SK-N-MC (cell line): ENCODE results near the gene KIFBP.
"Not testable (repeated sequence)": the region's sequence is repeated elsewhere in the genome, so short reads cannot be mapped to it uniquely, and the experiment has no call there.

Experiments
- DNase-seq: peaks from one replicate; pipeline ENCODE4 v3.0.0-alpha.2; 2011; ENCODE audit warnings: low read depth, low spot score
- H3K27ac ChIP-seq: fragments of 200-600 bp; sonication (generic); 2 replicates; pipeline ENCODE4 v1.5.1; 2016; ENCODE audit warnings: mixed run types
- H3K36me3 ChIP-seq: fragments of 200-600 bp; sonication (generic); 2 replicates; pipeline ENCODE4 v1.6.1; 2017; ENCODE audit warnings: antibody characterized with exemption, low read length, mixed read lengths; ENCODE audit not compliant: insufficient read depth
- H3K4me3 ChIP-seq: fragments of 200-600 bp; sonication (generic); 2 replicates; pipeline ENCODE4 v1.5.1; 2016
- H3K9ac ChIP-seq: fragments of 200-600 bp; sonication (generic); 2 replicates; pipeline ENCODE4 v1.8.0; 2017; ENCODE audit warnings: mixed run types, mixed read lengths; ENCODE audit not compliant: insufficient read length
- H3K9me3 ChIP-seq: fragments of 200-600 bp; sonication (generic); 2 replicates; pipeline ENCODE4 v1.6.1; 2017; ENCODE audit warnings: low read depth, mild to moderate bottlenecking, antibody characterized with exemption, low read length, moderate library complexity, mixed read lengths
- EZH2 ChIP-seq: fragments of 200-600 bp; sonication (generic); IDR thresholded peaks from one replicate; pipeline ENCODE4 v1.6.1; 2017; ENCODE audit warnings: antibody characterized with exemption
- FOXP2 ChIP-seq: optimal IDR thresholded peaks from 2 replicates; pipeline ENCODE3; 2011; ENCODE audit warnings: mild to moderate bottlenecking, moderate library complexity; ENCODE audit not compliant: insufficient read depth; ENCODE audit errors: extremely low read length, control extremely low read depth
- POLR2AphosphoS5 ChIP-seq: IDR thresholded peaks from 2 replicates; pipeline ENCODE4 v1.6.1; 2012; ENCODE audit warnings: mild to moderate bottlenecking, low read depth, low read length, borderline replicate concordance

The KIFBP gene, protein sequence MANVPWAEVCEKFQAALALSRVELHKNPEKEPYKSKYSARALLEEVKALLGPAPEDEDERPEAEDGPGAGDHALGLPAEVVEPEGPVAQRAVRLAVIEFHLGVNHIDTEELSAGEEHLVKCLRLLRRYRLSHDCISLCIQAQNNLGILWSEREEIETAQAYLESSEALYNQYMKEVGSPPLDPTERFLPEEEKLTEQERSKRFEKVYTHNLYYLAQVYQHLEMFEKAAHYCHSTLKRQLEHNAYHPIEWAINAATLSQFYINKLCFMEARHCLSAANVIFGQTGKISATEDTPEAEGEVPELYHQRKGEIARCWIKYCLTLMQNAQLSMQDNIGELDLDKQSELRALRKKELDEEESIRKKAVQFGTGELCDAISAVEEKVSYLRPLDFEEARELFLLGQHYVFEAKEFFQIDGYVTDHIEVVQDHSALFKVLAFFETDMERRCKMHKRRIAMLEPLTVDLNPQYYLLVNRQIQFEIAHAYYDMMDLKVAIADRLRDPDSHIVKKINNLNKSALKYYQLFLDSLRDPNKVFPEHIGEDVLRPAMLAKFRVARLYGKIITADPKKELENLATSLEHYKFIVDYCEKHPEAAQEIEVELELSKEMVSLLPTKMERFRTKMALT

DNA sequence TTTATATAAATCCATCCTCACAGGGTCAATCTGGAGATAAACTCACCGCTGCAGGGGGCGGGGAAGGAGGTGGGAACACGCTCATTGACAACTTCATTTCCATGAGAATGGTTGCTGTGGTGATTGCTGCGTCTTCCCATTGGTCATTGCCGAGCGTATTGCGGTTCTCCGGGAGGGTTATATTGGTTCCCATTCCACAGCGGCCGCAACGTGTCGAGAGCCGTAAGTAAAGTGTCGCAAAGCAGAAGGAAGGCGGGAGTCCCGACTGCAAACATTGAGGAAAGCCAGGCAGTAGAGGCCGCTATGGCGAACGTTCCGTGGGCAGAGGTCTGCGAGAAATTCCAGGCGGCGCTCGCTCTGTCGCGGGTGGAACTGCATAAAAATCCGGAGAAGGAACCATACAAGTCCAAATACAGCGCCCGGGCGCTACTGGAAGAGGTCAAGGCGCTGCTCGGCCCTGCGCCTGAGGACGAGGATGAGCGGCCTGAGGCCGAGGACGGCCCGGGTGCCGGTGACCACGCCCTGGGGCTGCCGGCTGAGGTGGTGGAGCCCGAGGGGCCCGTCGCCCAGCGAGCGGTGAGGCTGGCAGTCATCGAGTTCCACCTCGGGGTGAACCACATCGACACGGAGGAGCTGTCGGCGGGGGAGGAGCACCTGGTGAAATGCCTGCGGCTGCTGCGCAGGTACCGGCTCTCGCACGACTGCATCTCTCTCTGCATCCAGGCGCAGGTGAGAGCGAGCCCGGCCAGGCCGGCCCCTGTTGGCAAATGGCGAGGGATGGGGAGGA, at the start of gene KIFBP:
KIFBP (plus strand) TSS at position 274 of the 787 bp plus-strand sequence; CDS start at position 304, 30 bp downstream.
- Histone ChIP-seq H3K27ac (no peak within 1 kb of the TSS), H3K4me3 (peak within 1 kb of the TSS; percentile 84), H3K9ac (peak within 1 kb of the TSS; percentile 82), H3K36me3 (peaks cover 13% of the 10 kb centered on the region), H3K9me3 (no peaks in the 10 kb centered on the region)
- DNase-seq, result peak; percentile 77
- TF ChIP-seq FOXP2 (no peak), POLR2AphosphoS5 (peak; percentile 80)

DNA sequence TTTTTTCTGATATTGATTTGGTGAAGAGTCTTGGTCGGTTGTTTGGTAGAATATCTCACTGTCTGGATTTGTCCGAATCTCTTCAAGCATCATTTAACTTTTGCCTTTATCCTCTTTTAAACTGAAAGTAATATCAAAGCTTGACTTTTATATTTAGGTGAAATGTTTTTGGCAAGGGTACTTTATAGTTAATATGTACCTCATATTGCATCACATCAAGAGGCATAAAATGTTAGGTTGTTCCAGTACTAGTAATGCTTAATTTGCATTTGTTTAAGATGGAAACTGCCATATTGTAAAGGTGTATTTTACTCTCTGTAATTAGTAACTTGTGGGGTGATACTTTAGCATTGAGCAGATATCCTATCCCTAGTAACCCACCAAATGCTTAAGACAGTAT, 49.7 kb upstream of the KIFBP start:
- H3K9me3 ChIP-seq, result no peaks in the 10 kb centered on the region
- TF ChIP-seq POLR2AphosphoS5 (no peak), EZH2 (no peak)
- DNase-seq, result no peak
- H3K27ac ChIP-seq, result no peak overlapping the region
- H3K36me3 ChIP-seq, result peaks cover 5% of the 10 kb centered on the region; the same call in 1 of the 2 replicates
- no peak overlapping the region for H3K4me3 ChIP-seq
- no peak overlapping the region for H3K9ac ChIP-seq

DNA sequence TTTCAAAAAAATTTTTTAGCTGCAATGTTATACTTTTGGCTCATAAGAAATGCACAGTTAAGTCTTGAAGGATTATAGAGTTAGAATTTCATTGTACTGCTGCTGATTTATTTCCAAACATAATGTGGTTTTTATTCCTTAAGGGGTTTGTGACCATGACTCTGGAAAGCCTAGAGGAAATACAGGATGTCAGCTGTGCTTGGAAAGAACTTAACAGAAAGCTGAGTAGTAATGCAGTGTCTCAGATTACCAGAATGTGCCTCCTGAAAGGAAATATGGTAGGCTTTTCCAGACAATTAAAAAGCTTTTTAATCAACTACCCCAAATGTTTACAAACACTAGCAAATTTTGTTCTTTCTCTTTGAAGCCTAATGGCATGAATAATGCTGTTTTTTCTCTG, 47.7 kb upstream of the KIFBP start:
- H3K4me3 ChIP-seq, H3K27ac ChIP-seq, DNase-seq, H3K9ac ChIP-seq, H3K9me3 ChIP-seq, H3K36me3 ChIP-seq: not testable (repeated sequence)

DNA sequence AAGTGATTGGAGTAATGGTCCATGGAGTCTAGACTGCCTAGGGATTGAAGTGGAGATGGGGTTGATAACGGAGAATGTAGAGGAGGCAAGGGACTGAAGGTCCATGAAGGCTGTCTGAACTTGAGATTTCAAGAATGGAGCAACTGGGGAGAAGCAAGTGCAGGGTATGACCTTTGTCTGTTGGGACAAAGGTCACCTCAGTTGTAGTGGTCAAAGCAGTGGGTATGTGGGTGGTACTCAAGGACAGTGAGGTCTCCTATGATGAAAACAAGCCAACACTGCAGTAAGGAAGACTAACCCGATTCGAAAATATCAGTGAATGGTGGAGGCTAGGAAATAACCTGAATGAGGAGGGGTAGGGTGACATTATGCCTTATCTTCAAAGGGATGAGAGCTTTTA, 38.0 kb upstream of the KIFBP start:
- H3K36me3 ChIP-seq, result peaks cover 17% of the 10 kb centered on the region

DNA sequence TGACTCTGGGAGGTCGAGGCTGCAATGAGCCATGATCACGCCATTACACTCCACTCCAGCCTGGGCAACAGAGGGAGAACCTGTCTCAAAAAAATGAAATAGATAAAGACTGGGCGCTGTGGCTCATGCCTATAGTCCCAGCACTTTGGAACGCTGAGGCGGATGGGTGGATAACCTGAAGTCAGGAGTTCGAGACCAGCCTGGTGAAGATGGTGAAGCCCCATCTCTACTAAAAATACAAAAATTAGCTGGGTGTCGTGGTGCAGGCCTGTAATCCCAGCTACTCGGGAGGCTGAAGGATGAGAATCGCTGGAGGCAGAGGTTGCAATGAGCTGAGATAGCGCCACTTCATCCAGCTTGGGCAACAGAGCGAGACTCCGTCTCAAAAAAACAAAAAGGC, 33.7 kb upstream of the KIFBP start:
- TF ChIP-seq POLR2AphosphoS5 (no peak), EZH2 (no peak), FOXP2 (no peak)
- Histone ChIP-seq H3K9ac (no peak overlapping the region), H3K36me3 (peaks cover 5% of the 10 kb centered on the region), H3K9me3 (no peaks in the 10 kb centered on the region), H3K27ac (no peak overlapping the region), H3K4me3 (no peak overlapping the region)
- no peak for DNase-seq

More for the DNA sequence above, 38.0 kb upstream of the KIFBP start:
- Histone ChIP-seq H3K4me3 (no peak overlapping the region), H3K27ac (no peak overlapping the region), H3K9ac (no peak overlapping the region), H3K9me3 (no peaks in the 10 kb centered on the region)
- no peak for DNase-seq
- TF ChIP-seq EZH2, result no peak
- no peak for TF ChIP-seq POLR2AphosphoS5
- TF ChIP-seq FOXP2, result no peak

DNA sequence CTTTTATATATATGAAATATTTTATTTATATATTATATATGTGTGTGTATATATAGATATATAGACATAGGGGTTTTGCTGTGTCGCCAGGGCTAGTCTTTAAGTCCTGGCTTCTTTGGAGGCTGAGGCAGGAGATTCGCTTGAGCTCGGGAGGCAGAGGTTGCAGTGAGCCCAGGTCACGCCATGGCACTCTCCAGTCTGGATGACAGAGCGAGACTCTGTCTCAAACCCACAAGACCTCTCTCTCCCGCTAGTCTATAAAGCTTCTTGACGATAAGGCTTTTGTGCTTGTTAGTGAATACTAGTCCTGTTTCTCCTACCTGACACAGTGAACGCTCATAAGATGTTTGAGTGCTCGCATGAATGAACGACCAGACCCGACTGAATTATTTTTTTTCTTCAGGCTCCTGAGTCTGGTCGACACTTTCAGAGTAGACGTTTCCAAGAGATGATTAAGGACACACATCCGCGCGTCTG, 33.2 kb upstream of the KIFBP start:
- Histone ChIP-seq H3K9ac (peak overlapping the region; percentile 78), H3K9me3 (no peaks in the 10 kb centered on the region), H3K36me3 (peaks cover 10% of the 10 kb centered on the region), H3K27ac (peak overlapping the region; percentile 84; the same call in 1 of the 2 replicates), H3K4me3 (peak overlapping the region; percentile 89)
- TF ChIP-seq FOXP2 (no peak), POLR2AphosphoS5 (no peak), EZH2 (no peak)
- no peak for DNase-seq

DNA sequence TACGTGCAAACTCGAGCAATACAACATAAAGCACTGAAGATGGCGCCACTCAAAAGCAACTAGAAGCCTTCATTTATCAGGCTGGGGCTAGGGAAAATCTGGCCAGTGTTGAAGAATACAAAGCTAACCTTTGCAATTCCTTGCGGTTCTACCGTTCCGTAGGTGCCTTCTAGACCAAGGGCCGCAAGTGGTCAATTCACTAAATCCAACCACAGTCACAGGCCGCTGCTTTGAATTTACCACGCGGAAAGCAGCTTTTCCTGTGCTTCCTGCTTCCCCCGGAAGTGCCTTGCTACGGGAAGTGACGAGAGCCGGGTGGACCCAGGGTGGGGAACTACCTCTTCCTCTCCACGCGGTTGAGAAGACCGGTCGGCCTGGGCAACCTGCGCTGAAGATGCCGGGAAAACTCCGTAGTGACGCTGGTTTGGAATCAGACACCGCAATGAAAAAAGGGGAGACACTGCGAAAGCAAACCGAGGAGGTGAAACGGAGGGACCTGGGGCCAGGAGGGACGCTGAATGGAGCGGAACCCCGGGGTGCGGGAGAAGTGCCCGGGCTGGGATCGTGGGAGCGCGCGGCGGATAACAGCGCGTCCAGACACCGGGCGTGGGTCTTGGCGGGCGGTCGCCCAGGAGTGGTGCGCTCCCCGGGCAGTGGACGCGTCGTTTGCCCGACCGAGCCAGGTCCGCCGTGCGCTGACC, 32.6 kb upstream of the KIFBP start, which contains the start of gene DDX21:
DDX21 (plus strand) TSS at position 339 of the 701 bp plus-strand sequence; CDS start at position 395, 56 bp downstream.
- H3K27ac ChIP-seq, result peak within 1 kb of the TSS; percentile 84
- H3K36me3 ChIP-seq, result peaks cover 16% of the 10 kb centered on the region
- TF ChIP-seq POLR2AphosphoS5 (peak; percentile 82; the same call in 1 of the 2 replicates), FOXP2 (no peak), EZH2 (no peak)
- peak within 1 kb of the TSS; percentile 78 for H3K9ac ChIP-seq
- peak within 1 kb of the TSS; percentile 89 for H3K4me3 ChIP-seq
- no peak for DNase-seq
- no peaks in the 10 kb centered on the region for H3K9me3 ChIP-seq

DNA sequence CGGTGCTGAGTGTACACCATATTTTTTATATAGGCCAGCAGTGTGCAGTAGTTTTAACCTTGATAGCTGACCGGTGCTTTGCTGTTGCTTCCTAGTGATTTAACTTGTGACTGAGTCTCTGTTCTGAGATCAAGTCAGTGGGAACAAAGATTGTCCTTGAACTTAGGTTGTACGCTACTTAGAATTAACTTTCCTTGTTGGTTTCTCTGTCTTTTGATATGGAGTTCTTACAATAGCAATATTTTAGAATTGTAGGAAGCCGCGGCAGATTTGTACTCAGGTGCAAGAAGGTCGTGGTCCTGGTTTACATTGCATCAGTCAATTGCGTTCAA, 31.4 kb upstream of the KIFBP start:
- Histone ChIP-seq H3K27ac (peak overlapping the region; percentile 62), H3K9me3 (no peaks in the 10 kb centered on the region), H3K9ac (peak overlapping the region; percentile 78), H3K4me3 (peak overlapping the region; percentile 89), H3K36me3 (peaks cover 29% of the 10 kb centered on the region)
- DNase-seq, result no peak
- TF ChIP-seq FOXP2 (no peak), POLR2AphosphoS5 (no peak), EZH2 (no peak)
